NCI-H226 (cell line): ENCODE data around the gene SCN4B.

Experiments used
- DNase-seq: peaks from one replicate; pipeline ENCODE4 v3.0.0-alpha.2; 2015

The SCN4B gene

GRCh38 chr11:118095967-118096367 is 56.7 kb downstream of the SCN4B start:
- no peak for DNase-seq

GRCh38 chr11:118095493-118095892 is 57.1 kb downstream of the SCN4B start:
- DNase-seq, result no peak

GRCh38 chr11:118092907-118093571 is 59.6 kb downstream of the SCN4B start:
- DNase-seq, result no peak

- DNase-seq, result no peak
These were observed 60.9 kb downstream of the SCN4B start for GRCh38 chr11:118091690-118092089.

GRCh38 chr11:118090545-118091162 is 62.0 kb downstream of the SCN4B start:
- no peak for DNase-seq

- DNase-seq, result no peak
These were observed 64.1 kb downstream of the SCN4B start for GRCh38 chr11:118088531-118088930.

GRCh38 chr11:118087931-118088330 is 64.7 kb downstream of the SCN4B start:
- no peak for DNase-seq

GRCh38 chr11:118086913-118087768 is 65.5 kb downstream of the SCN4B start, which contains the start of gene SMIM35:
Gene SMIM35, minus strand, starts transcription at chr11:118086963. Its CDS starts 206 bp downstream, at chr11:118086757.
- no peak for DNase-seq

- DNase-seq, result no peak
These were observed 68.0 kb downstream of the SCN4B start for GRCh38 chr11:118084656-118085055.

GRCh38 chr11:118084247-118084646 is 68.4 kb downstream of the SCN4B start:
- no peak for DNase-seq
